HT1080 (cell line): ENCODE data around the gene PHAF1. TPM values are rescaled to one million over a fixed set of nuclear protein-coding genes. Genes with fewer than 3 reads are reported as not detected.
"Not testable (repeated sequence)": the region's sequence is repeated elsewhere in the genome, so short reads cannot be mapped to it uniquely, and the experiment has no call there.

Source experiments
- DNase-seq: peaks from one replicate; pipeline ENCODE4 v3.0.0-alpha.2; 2015; ENCODE audit warnings: low read depth
- total RNA-seq: library from RNA; depleted of rRNA; stranded (reverse); fragments of >200 nt; shearing (Covaris generic); gene quantifications from 2 replicates; pipeline ENCODE4 v1.2.3, GENCODE V29; 2014

Gene PHAF1
- total RNA-seq, 1 experiment from 2014 or later, result 23.8 TPM

DNA sequence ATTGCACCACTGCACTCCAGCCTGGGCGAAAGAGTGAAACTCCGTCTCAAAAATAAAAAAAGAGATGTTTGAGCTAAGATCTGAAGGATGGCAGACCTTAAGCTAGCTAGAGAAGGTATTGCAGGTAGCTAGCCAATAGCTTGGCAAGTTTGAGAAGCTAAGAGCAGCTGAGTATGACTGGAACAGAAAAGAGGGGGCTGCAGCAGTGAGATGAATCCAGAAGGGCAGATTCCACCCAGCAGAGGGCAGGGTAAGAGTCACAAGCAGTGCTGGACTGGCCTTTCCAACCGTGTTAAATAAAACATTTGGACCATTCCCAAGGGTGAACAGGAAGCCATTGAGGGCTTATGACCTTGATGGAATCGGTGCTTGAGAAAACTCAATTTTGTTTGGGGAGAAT lies 5.7 kb upstream of the PHAF1 start:
- DNase-seq, result peak; percentile 50

GRCh38 chr16:67104845-67105244 lies 4.9 kb upstream of the PHAF1 start:
- no peak for DNase-seq

GRCh38 chr16:67105246-67105645 lies 4.5 kb upstream of the PHAF1 start:
- no peak for DNase-seq

GRCh38 chr16:67105881-67106280 lies 3.9 kb upstream of the PHAF1 start:
- DNase-seq, result no peak

DNA sequence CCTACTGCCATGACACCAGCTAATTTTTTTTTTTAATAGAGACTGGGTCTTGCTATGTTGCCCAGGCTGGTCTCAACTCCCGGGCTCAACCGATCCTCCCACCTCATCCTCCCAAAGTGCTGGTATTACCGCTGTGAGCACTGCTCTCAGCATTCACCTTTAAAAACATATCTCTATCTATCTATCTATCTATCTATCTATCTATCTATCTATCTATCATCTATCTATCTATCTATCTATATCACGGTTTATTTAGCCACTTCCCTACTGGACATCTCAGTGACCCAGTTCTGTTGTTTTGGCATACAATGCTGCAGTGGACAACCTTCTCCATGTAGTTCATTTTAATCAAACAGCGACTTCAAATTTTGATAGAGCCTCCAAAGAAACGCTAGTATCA lies 1.3 kb upstream of the PHAF1 start:
- DNase-seq, result no peak

DNA sequence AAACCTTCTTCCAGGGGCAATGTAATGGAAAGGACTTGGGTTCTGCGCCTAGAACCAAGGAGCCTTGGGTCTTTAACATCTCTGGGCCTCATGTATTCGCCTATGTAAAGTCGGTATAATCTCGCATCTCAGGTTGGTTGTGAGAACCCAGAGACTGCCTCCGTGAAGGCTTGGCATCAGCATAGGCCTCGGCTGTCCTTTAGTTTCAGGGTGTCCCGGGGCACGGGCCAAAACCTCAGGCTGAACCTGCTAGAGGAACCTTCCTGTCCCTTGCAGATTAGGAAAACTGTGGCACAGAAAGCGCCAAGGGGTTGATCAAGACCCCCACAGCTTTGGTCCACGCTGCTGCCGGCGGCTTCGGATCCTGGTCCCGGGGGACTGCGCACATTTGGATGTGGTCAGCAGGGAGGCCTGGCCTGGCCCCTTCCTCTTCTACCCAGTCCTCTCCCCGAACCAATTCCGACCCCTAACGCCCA lies 772 bp upstream of the PHAF1 start:
- DNase-seq, result no peak

- no peak for DNase-seq
Measured at GRCh38 chr16:67111951-67112444, 2.3 kb downstream of the PHAF1 start.

DNA sequence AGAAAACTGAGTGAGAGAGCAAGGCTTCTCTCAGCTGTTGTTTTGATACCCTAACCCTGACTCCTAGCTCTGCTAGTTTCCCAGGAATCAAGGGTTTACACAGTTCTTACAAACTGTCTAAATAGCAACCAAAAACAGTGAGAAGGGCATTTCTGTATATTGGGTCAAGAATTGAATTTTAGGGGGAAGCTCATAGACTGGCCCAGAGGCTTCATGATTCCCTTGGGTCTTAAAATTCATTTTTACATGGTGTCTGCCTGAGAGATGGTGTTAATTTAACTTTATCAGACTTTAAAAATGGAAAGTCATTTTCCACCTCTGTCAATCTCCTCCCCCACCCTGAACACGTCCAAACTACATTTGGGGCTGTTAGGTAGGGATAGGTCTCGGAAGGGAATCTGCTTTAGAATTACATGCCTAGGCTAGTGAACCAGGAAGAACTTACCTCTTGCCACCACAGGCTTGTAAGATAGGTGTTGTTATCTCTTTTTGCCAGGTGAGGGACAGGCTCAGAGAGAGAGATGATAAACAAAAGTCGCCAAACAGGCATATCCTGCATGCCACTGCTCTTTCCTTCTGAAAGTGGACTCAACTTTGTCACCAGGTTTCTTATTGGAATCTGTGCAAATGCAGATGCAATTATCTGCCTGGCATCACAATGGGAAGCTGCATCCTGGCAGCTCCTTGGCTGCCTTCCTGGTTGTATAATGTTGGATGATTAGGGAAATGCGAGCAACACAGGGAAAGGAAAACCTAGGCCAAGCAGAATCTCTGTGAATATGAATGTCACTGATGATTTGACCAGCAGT lies 3.1 kb downstream of the PHAF1 start:
- DNase-seq, result no peak

- no peak for DNase-seq
Measured at GRCh38 chr16:67114793-67115192, 5.1 kb downstream of the PHAF1 start.

GRCh38 chr16:67115639-67116038 lies 5.9 kb downstream of the PHAF1 start:
- peak; percentile 94 for DNase-seq

- DNase-seq, result peak; percentile 22
Measured at GRCh38 chr16:67116388-67117311, 6.9 kb downstream of the PHAF1 start.

DNA sequence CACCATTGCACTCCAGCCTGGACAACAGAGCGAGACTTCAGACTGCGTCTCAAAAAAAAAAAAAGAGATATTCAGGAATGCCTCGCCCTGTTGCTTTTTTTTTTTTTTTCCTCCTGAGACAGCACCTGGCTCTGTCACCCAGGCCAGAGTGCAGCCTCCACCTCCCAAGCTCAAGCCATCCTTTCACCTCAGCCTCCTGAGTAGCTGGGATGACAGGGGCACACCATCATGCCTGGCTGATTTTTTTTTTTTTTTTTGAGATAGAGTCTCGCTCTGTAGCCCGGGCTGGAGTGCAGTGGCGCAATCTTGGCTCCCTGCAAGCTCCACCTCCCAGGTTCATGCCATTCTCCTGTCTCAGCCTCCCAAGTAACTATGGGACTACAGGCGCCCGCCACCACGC lies 8.0 kb downstream of the PHAF1 start:
- no peak for DNase-seq

DNA sequence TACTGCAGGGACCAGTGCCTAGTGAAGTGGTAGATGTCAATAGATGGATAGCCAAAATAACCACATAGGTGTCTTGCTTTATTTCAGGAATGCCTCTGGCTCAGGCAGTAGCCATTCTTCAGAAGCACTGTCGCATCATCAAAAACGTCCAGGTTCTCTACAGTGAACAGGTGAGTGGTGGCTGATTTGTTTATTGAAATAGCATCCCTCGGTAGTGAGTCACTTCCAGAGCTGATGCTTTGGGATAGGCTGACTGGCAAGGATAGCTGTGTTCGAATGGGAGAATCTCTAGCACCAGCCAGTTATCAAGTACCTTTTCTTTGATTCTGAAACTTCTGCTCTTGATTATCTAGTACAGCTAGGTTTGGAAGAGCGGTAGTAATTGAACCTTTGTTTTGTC lies 10.3 kb downstream of the PHAF1 start:
- no peak for DNase-seq

- DNase-seq, result not testable (repeated sequence)
Measured at GRCh38 chr16:67122799-67123198, 13.1 kb downstream of the PHAF1 start.

DNA sequence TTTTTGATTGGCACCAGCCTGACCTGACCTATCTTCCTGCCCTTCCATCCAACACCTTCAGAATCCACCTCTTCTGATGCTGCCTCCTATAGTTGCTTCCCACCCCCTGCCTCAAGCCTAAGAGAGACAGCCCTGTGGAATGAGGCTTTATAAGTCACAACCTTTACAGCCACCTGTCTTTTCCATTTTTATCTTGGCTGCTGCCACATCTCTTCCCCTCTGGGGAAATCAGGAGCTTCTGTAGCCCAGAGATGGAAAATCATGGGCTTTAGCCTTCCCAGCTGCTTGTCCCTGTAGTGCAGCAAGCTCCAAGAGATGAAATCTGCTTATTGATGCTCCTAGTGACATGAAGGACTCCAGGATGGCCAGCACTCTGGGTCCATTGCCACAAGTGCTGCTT lies 18.7 kb downstream of the PHAF1 start:
- no peak for DNase-seq

GRCh38 chr16:67128887-67129286 lies 19.1 kb downstream of the PHAF1 start:
- DNase-seq, result no peak

GRCh38 chr16:67129422-67129821 lies 19.7 kb downstream of the PHAF1 start:
- no peak for DNase-seq

DNA sequence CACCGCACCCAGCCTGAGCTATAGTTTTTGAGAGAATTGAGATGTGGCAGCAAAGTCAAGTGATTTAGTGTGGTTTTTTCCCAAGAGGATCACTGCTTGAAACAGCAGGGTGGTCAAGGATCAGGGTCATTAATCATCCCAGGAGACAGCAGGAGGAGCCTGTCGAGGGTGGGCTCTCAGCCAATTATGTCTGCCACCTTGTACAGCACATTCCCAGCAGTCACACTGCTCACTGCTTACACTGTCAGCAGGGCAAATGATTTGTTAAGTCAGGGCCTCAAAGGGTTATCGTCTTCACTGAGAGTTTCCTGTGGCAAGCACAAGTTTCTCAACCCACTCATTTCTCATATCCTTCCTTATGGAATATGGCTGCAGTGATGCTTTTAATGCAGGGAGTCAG lies 27.9 kb downstream of the PHAF1 start:
- DNase-seq, result no peak

GRCh38 chr16:67141391-67141790 lies 31.6 kb downstream of the PHAF1 start:
- no peak for DNase-seq

- no peak for DNase-seq
Measured at GRCh38 chr16:67142342-67142741, 32.6 kb downstream of the PHAF1 start.

GRCh38 chr16:67144943-67145342 lies 35.2 kb downstream of the PHAF1 start:
- DNase-seq, result no peak

GRCh38 chr16:67145746-67146145 lies 36.0 kb downstream of the PHAF1 start:
- no peak for DNase-seq
